Naive thymus-derived CD4-positive, alpha-beta T cell (primary cell): ENCODE measurements around the gene PPP1R37. TPM values are rescaled to one million over a fixed set of nuclear protein-coding genes. Genes with fewer than 3 reads are reported as not detected.

Source experiments
- ATAC-seq: fragments of 150-1000 bp; cut with Tn5 transposase; 2 replicates; pipeline ENCODE4 v1.10.0; 2021; ENCODE audit warnings: mild to moderate bottlenecking, moderate library complexity
- CTCF ChIA-PET: fragments of 350-600 bp; sonication (Branson Sonifier 250); formaldehyde crosslinking; loops from one replicate; lab custom pipeline; 2021; ENCODE audit warnings: antibody characterized with exemption; lab: Charles Lee
- POLR2A ChIA-PET: fragments of 350-600 bp; sonication (Branson Sonifier 250); formaldehyde crosslinking; loops from one replicate; lab custom pipeline; 2021; ENCODE audit warnings: antibody characterized with exemption, inconsistent platforms; lab: Charles Lee
- DNase-seq, 9 donors: peaks; one replicate each; pipeline versions ENCODE4 v3.0.0 to v3.0.0-alpha.2; 2020 to 2022; ENCODE audit warnings: mixed read lengths in 1 of 9
- H3K27ac ChIP-seq: one replicate; pipeline ENCODE4 v1.7.0; 2013; ENCODE audit warnings: mild to moderate bottlenecking, low read depth, low read length, moderate library complexity
- H3K27me3 ChIP-seq, 2 donors: one replicate each; pipeline ENCODE4 v1.7.0; 2013; ENCODE audit warnings: low read length in 2 of 2, mild to moderate bottlenecking in 2 of 2, moderate library complexity in 2 of 2; ENCODE audit not compliant: control insufficient read depth in 2 of 2, insufficient read depth in 2 of 2
- H3K36me3 ChIP-seq, 3 experiments: 1 replicate in 2 of 3; 2 replicates in 1 of 3; pipeline ENCODE4 v1.7.0; 2013; ENCODE audit warnings: low read length in 3 of 3, mild to moderate bottlenecking in 3 of 3, moderate library complexity in 1 of 3; ENCODE audit not compliant: insufficient read depth in 3 of 3, control insufficient read depth in 2 of 3
- H3K4me1 ChIP-seq, 2 donors: one replicate each; pipeline ENCODE4 v1.7.0; 2013; ENCODE audit warnings: low read length in 2 of 2, mild to moderate bottlenecking in 2 of 2, moderate library complexity in 1 of 2; ENCODE audit not compliant: control insufficient read depth in 2 of 2, insufficient read depth in 2 of 2
- H3K4me3 ChIP-seq: 2 replicates; pipeline ENCODE4 v1.7.0; 2013; ENCODE audit warnings: mild to moderate bottlenecking, low read length
- H3K9me3 ChIP-seq, 3 experiments: 1 replicate in 2 of 3; 2 replicates in 1 of 3; pipeline ENCODE4 v1.7.0; 2013; ENCODE audit warnings: low read length in 3 of 3; ENCODE audit not compliant: control insufficient read depth in 2 of 3
- H3K27ac Mint-ChIP-seq, 9 donors: one replicate each; pipeline ENCODE4 v1.8.0; 2020 to 2022; ENCODE audit warnings: mixed read lengths in 9 of 9, mild to moderate bottlenecking in 8 of 9, moderate library complexity in 5 of 9, inconsistent platforms in 2 of 9
- H3K27me3 Mint-ChIP-seq, 5 donors: one replicate each; pipeline ENCODE4 v1.8.0; 2021 to 2022; ENCODE audit warnings: mixed read lengths in 5 of 5, mild to moderate bottlenecking in 1 of 5
- H3K36me3 Mint-ChIP-seq, 5 donors: one replicate each; pipeline ENCODE4 v1.8.0; 2020 to 2022; ENCODE audit warnings: mixed read lengths in 5 of 5, mild to moderate bottlenecking in 3 of 5, inconsistent platforms in 1 of 5
- H3K4me1 Mint-ChIP-seq, 7 donors: one replicate each; pipeline ENCODE4 v1.8.0; 2020 to 2022; ENCODE audit warnings: mixed read lengths in 7 of 7, mild to moderate bottlenecking in 3 of 7, inconsistent platforms in 1 of 7
- H3K4me3 Mint-ChIP-seq, 10 donors: one replicate each; pipeline ENCODE4 v1.8.0; 2020 to 2022; ENCODE audit warnings: mild to moderate bottlenecking in 10 of 10, mixed read lengths in 10 of 10, moderate library complexity in 6 of 10, inconsistent platforms in 2 of 10
- H3K9me3 Mint-ChIP-seq, 11 donors: one replicate each; pipeline ENCODE4 v1.8.0; 2020 to 2022; ENCODE audit warnings: mixed read lengths in 11 of 11, mild to moderate bottlenecking in 4 of 11, inconsistent platforms in 1 of 11, moderate library complexity in 1 of 11
- intact Hi-C, 2 donors: fragments of 100-400 bp; cut with micrococcal nuclease; formaldehyde crosslinking; loops; one replicate each; pipeline ENCODE4 v1.15.1; 2023
- polyA plus RNA-seq, 2 donors: library from polyadenylated mRNA; unstranded; fragments of 300-500 nt; fragmentation: Illumina TruSeq; gene quantifications; one replicate each; pipeline ENCODE4 v1.2.3, GENCODE V29; 2021
- total RNA-seq, 6 experiments: library from RNA in 5 of 6; stranded (reverse) in 5 of 6; gene quantifications; 1 replicate in 5 of 6; 2 replicates in 1 of 6; pipeline ENCODE4 v1.2.3 and lab custom pipeline; 2021 to 2026

The PPP1R37 gene
- total and polyA plus RNA-seq, 7 experiments from 2014 or later, result 1.4 to 28.3 (median 20.6) TPM

GRCh38 chr19:45091031-45091923 is 1.7 kb upstream of the PPP1R37 start:
- H3K27ac ChIP-seq, result peak overlapping the region; percentile 90
- peaks cover 33 to 54% of the 10 kb centered on the region in 2 donors for H3K4me1 ChIP-seq
- H3K36me3 ChIP-seq, result peaks cover 0 to 13% (median 4%) of the 10 kb centered on the region in 3 experiments
- peak overlapping the region; percentile 87 to 99 (median 96) for H3K4me3 Mint-ChIP-seq
- CTCF ChIA-PET, result interaction anchor here (0.6 to 2.1 kb wide), 5 partner anchors 11 to 137 kb away, joined by 3 to 11 read pairs (median 3); partner anchors contain the start of genes BLOC1S3 and TRAPPC6A
- no peaks in the 10 kb centered on the region for H3K9me3 ChIP-seq
- peaks cover 0 to 17% (median 4%) of the 10 kb centered on the region in 5 donors for H3K36me3 Mint-ChIP-seq
- no peaks in the 10 kb centered on the region for H3K27me3 Mint-ChIP-seq
- DNase-seq, result peak; percentile 91 to 97 (median 95)
- POLR2A ChIA-PET, result interaction anchor here (0.8 to 3.8 kb wide), 15 partner anchors 8 to 201 kb away, joined by 3 to 36 read pairs (median 9); partner anchors contain the start of genes BLOC1S3, CLPTM1, GEMIN7 and TOMM40
- peak overlapping the region; percentile 75 for H3K4me3 ChIP-seq
- intact Hi-C loops, result loop anchor here (1.0 to 5.0 kb wide), 6 partner anchors 36 to 796 kb away; partner anchors contain the start of genes CLASRP (in 2 of the 2), BCL3 (in 1 of the 2), IRF2BP1 (in 1 of the 2) and MARK4 (in 1 of the 2)
- H3K27me3 ChIP-seq, result no peaks in the 10 kb centered on the region
- H3K27ac Mint-ChIP-seq, result peak overlapping the region; percentile 96 to 100 (median 98)
- H3K4me1 Mint-ChIP-seq, result peaks cover 46 to 73% (median 60%) of the 10 kb centered on the region in 7 donors
- ATAC-seq, result peak; percentile 88
- H3K9me3 Mint-ChIP-seq, result peaks cover 0 to 8% (median 0%) of the 10 kb centered on the region in 11 donors

GRCh38 chr19:45094137-45094536 is 1.2 kb downstream of the PPP1R37 start:
- Histone ChIP-seq H3K36me3 (peaks cover 0 to 13% (median 4%) of the 10 kb centered on the region in 3 experiments), H3K27me3 (no peaks in the 10 kb centered on the region), H3K4me1 (peaks cover 34 to 41% of the 10 kb centered on the region in 2 donors), H3K9me3 (no peaks in the 10 kb centered on the region), H3K27ac (peak overlapping the region; percentile 90), H3K4me3 (peak overlapping the region; percentile 75)
- H3K4me3 Mint-ChIP-seq, result peak overlapping the region; percentile 87 to 99 (median 96)
- H3K9me3 Mint-ChIP-seq, result peaks cover 0 to 8% (median 0%) of the 10 kb centered on the region in 11 donors
- peaks cover 52 to 81% (median 69%) of the 10 kb centered on the region in 7 donors for H3K4me1 Mint-ChIP-seq
- intact Hi-C loops, result loop anchor here in 1 of 2 donors (5.0 kb wide), 4 partner anchors 33 to 793 kb away; partner anchors contain the start of genes BCL3, IRF2BP1 and MARK4
- DNase-seq (no peak), ATAC-seq (no peak)
- ChIA-PET CTCF (no interaction called here), POLR2A (no interaction called here)
- H3K36me3 Mint-ChIP-seq, result peaks cover 0 to 11% (median 4%) of the 10 kb centered on the region in 5 donors
- H3K27me3 Mint-ChIP-seq, result no peaks in the 10 kb centered on the region
- peak overlapping the region; percentile 63 to 98 (median 79) for H3K27ac Mint-ChIP-seq

GRCh38 chr19:45094707-45095106 is 1.7 kb downstream of the PPP1R37 start:
- peaks cover 0 to 8% (median 0%) of the 10 kb centered on the region in 11 donors for H3K9me3 Mint-ChIP-seq
- POLR2A ChIA-PET, result interaction anchor here (0.8 to 1.5 kb wide), 2 partner anchors 8 to 84 kb away, joined by 3 to 4 read pairs; partner anchors contain the start of genes BLOC1S3 and TRAPPC6A
- H3K4me1 ChIP-seq, result peaks cover 39 to 41% of the 10 kb centered on the region in 2 donors
- intact Hi-C loops, result loop anchor here in 1 of 2 donors (5.0 kb wide), 4 partner anchors 33 to 793 kb away; partner anchors contain the start of genes BCL3, IRF2BP1 and MARK4
- H3K4me3 ChIP-seq, result no peak overlapping the region
- CTCF ChIA-PET, result no interaction called here
- peaks cover 56 to 82% (median 75%) of the 10 kb centered on the region in 7 donors for H3K4me1 Mint-ChIP-seq
- no peaks in the 10 kb centered on the region for H3K27me3 ChIP-seq
- H3K9me3 ChIP-seq, result no peaks in the 10 kb centered on the region
- H3K36me3 Mint-ChIP-seq, result peaks cover 0 to 11% (median 4%) of the 10 kb centered on the region in 5 donors
- ATAC-seq (no peak), DNase-seq (no peak)
- peak overlapping the region; percentile 19 to 98 (median 75) for H3K27ac Mint-ChIP-seq
- H3K27me3 Mint-ChIP-seq, result no peaks in the 10 kb centered on the region
- H3K36me3 ChIP-seq, result peaks cover 0 to 17% (median 4%) of the 10 kb centered on the region in 3 experiments
- no peak overlapping the region for H3K27ac ChIP-seq
- H3K4me3 Mint-ChIP-seq, result peak overlapping the region; percentile 87 to 99 (median 96)

GRCh38 chr19:45095496-45096413 is 2.8 kb downstream of the PPP1R37 start:
- Histone ChIP-seq H3K4me1 (peaks cover 34 to 39% of the 10 kb centered on the region in 2 donors), H3K4me3 (no peak overlapping the region), H3K27me3 (no peaks in the 10 kb centered on the region), H3K36me3 (peaks cover 0 to 12% (median 0%) of the 10 kb centered on the region in 3 experiments), H3K27ac (no peak overlapping the region), H3K9me3 (no peaks in the 10 kb centered on the region)
- intact Hi-C loops, result no loop called here
- Mint-ChIP-seq H3K4me1 (peaks cover 56 to 86% (median 80%) of the 10 kb centered on the region in 7 donors), H3K4me3 (peak overlapping the region in 9 of 10 donors; percentile 32 to 97 (median 51)), H3K36me3 (peaks cover 0 to 11% (median 4%) of the 10 kb centered on the region in 5 donors), H3K27me3 (no peaks in the 10 kb centered on the region), H3K9me3 (peaks cover 0 to 8% (median 0%) of the 10 kb centered on the region in 11 donors), H3K27ac (peak overlapping the region in 6 of 9 donors; percentile 14 to 81 (median 62))
- DNase-seq (no peak), ATAC-seq (no peak)
- ChIA-PET POLR2A (interaction anchor here (1.5 kb wide), 1 partner anchor 83 kb away, joined by 4 read pairs; the partner anchor contains the start of genes BLOC1S3 and TRAPPC6A), CTCF (no interaction called here)

- no peaks in the 10 kb centered on the region for H3K9me3 ChIP-seq
- CTCF ChIA-PET, result no interaction called here
- DNase-seq (no peak), ATAC-seq (no peak)
- Mint-ChIP-seq H3K36me3 (peaks cover 0 to 6% (median 0%) of the 10 kb centered on the region in 5 donors), H3K4me3 (peak overlapping the region in 8 of 10 donors; percentile 10 to 97 (median 51)), H3K27ac (peak overlapping the region in 7 of 9 donors; percentile 23 to 89 (median 67)), H3K27me3 (no peaks in the 10 kb centered on the region), H3K4me1 (peaks cover 52 to 88% (median 79%) of the 10 kb centered on the region in 7 donors), H3K9me3 (peaks cover 0 to 6% (median 0%) of the 10 kb centered on the region in 11 donors)
- POLR2A ChIA-PET, result interaction anchor here (0.7 kb wide), 1 partner anchor 207 kb away, joined by 3 read pairs; no protein-coding TSS in a partner anchor
- no peaks in the 10 kb centered on the region for H3K27me3 ChIP-seq
- peaks cover 0 to 11% (median 0%) of the 10 kb centered on the region in 3 experiments for H3K36me3 ChIP-seq
- H3K4me3 ChIP-seq, result no peak overlapping the region
- H3K4me1 ChIP-seq, result peaks cover 28 to 39% of the 10 kb centered on the region in 2 donors
- H3K27ac ChIP-seq, result no peak overlapping the region
- intact Hi-C loops, result no loop called here
These were observed 3.7 kb downstream of the PPP1R37 start for GRCh38 chr19:45096700-45097099.
